ENCODE measurements around the gene CIITA. TPM values are rescaled to one million over a fixed set of nuclear protein-coding genes. Genes with fewer than 3 reads are reported as not detected.

Gene CIITA
- total and polyA plus RNA-seq, 4 experiments from 2014 or later: 0.08 to 1.6 (median 1.5) TPM

DNA sequence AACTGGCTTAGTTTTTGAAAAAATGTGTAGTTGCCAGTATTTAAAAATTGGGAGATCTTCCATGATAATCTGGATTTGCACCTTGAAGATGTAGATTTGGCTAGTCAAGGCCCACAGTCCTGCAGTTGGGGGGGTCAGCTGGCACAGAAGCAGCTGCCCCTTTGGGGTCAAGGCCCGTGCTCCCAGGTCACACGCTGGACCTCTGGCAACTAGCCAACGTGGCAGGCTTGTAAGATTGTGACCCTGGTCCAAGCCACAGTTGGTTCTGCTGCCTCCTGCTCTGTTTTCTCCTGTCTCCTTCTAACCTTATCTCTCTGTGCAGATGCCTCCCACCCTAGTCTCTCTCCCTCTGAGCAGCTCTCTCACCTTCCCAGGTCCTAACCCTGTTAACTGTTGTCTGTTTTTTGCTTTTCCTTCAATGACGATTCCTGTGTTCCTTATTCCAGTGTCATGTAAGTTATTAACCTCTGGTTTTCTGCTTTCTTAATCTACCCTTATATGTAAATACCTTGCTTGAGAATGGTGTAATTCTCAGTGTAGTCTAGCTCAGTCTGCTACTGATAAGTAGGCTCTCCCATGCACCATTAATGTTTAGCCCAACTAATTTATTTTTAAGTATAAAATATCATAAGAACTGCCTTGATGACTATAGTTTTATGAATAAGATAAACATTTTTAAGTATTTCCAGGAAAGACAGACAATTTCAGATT, 95.3 kb downstream of the CIITA start:
- H3K36me3 ChIP-seq (ENCODE audit: insufficient read depth, low read length): peaks cover 7% of the 10 kb centered on the region
- no peak for DNase-seq
- H3K27me3 ChIP-seq (ENCODE audit: insufficient read depth, low read length): no peaks in the 10 kb centered on the region
- H3K27me3 Mint-ChIP-seq: no peaks in the 10 kb centered on the region
- intact Hi-C loops (cut with micrococcal nuclease): no loop called here
- H3K4me1 Mint-ChIP-seq: peaks cover 11 to 20% (median 12%) of the 10 kb centered on the region in 4 donors
- no peak overlapping the region for H3K4me3 Mint-ChIP-seq
- H3K4me1 ChIP-seq (ENCODE audit: insufficient read depth, low read length): peaks cover 17% of the 10 kb centered on the region
- no peak overlapping the region for H3K27ac ChIP-seq (ENCODE audit: low read depth, low read length)
- H3K27ac Mint-ChIP-seq: peak overlapping the region in 2 of 7 donors; percentile 28 to 67
- H3K9me3 ChIP-seq (ENCODE audit: control insufficient read depth in 1 of 2, low read length in 2 of 2): no peaks in the 10 kb centered on the region
- ChIA-PET POLR2A (ENCODE audit: partially characterized antibody) (interaction anchor here (1.2 to 2.4 kb wide), 3 partner anchors 280 to 286 kb away, joined by 3 to 24 read pairs (median 3); partner anchors contain the start of gene SOCS1), CTCF (ENCODE audit: partially characterized antibody) (interaction anchor here (0.8 to 13.2 kb wide), 15 partner anchors 8 to 1096 kb away, joined by 3 to 197 read pairs (median 5); partner anchors contain the start of gene SOCS1)
- H3K4me3 ChIP-seq (ENCODE audit: low read length in 2 of 2): no peak overlapping the region
- peaks cover 32 to 38% of the 10 kb centered on the region in 2 donors for H3K36me3 Mint-ChIP-seq
- no peaks in the 10 kb centered on the region for H3K9me3 Mint-ChIP-seq

DNA sequence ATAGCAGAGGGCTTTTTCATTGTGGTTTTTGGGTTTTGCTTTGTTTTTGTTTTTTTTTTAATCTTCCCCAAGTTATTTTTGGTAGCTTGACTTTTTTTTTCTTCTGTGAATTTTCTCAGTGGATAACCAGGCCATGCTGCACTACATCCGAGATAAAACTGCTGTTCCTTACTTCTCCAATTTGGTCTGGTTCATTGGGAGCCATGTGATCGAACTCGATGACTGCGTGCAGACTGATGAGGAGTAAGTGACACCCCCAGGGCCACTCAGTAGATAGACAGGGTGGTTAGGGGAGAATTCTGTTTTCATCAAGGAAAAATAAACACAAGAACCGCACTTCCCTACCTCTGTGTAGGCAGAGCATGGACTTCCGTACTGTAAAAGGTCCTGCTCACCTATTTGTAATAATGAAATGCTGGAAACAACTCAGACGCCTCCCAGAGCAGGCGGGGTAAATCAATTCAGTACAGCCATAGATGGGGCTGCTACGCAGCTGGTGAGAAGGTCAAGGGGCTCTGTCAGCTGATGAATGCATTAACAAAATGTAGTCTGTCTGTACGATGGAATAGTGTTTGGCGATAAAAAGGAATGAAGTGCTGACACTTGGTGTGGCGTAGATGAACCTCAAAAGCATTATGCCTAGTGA, 95.9 kb downstream of the CIITA start:
- Mint-ChIP-seq H3K4me3 (no peak overlapping the region), H3K36me3 (peaks cover 38 to 42% of the 10 kb centered on the region in 2 donors), H3K27ac (peak overlapping the region in 1 of 7 donors; percentile 13), H3K4me1 (peaks cover 14 to 20% (median 16%) of the 10 kb centered on the region in 4 donors), H3K9me3 (no peaks in the 10 kb centered on the region), H3K27me3 (no peaks in the 10 kb centered on the region)
- ChIA-PET CTCF (ENCODE audit: partially characterized antibody) (interaction anchor here (0.8 to 13.2 kb wide), 11 partner anchors 9 to 434 kb away, joined by 3 to 197 read pairs (median 12); partner anchors contain the start of gene SOCS1), POLR2A (ENCODE audit: partially characterized antibody) (interaction anchor here (1.2 kb wide), 2 partner anchors 279 to 286 kb away, joined by 3 read pairs; no protein-coding TSS in a partner anchor)
- Histone ChIP-seq H3K4me3 (ENCODE audit: low read length in 2 of 2) (no peak overlapping the region), H3K36me3 (ENCODE audit: insufficient read depth, low read length) (peaks cover 7% of the 10 kb centered on the region), H3K4me1 (ENCODE audit: insufficient read depth, low read length) (peaks cover 22% of the 10 kb centered on the region), H3K9me3 (ENCODE audit: control insufficient read depth in 1 of 2, low read length in 2 of 2) (no peaks in the 10 kb centered on the region), H3K27ac (ENCODE audit: low read depth, low read length) (no peak overlapping the region), H3K27me3 (ENCODE audit: insufficient read depth, low read length) (no peaks in the 10 kb centered on the region)
- no peak for DNase-seq
- intact Hi-C loops (cut with micrococcal nuclease): no loop called here

DNA sequence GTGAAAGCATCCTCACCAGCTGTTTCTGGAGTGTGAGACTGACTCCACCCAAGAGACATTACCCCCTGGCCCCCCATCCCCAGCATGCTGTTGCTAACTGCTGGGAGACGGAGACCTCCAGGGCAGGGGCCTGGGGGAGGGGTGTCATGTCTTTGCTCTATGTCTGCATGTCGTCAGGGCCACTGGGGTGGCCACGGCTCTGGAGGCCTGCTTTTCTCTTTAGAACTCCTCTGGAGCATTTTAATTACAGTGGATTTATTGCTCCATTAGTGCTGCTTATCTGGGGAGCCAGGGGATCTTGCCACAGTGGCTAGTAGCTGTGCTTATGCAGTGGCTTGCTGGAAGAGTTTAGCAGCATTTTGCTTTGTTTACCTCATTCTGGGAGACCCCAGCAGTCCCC, 99.6 kb downstream of the CIITA start:
- Mint-ChIP-seq H3K4me1 (peaks cover 12 to 16% (median 14%) of the 10 kb centered on the region in 4 donors), H3K36me3 (peaks cover 37 to 50% of the 10 kb centered on the region in 2 donors), H3K27me3 (no peaks in the 10 kb centered on the region), H3K9me3 (no peaks in the 10 kb centered on the region), H3K27ac (no peak overlapping the region), H3K4me3 (no peak overlapping the region)
- CTCF ChIA-PET (ENCODE audit: partially characterized antibody): interaction anchor here (0.6 to 2.1 kb wide), 2 partner anchors 280 to 1469 kb away, joined by 3 to 6 read pairs; partner anchors contain the start of gene SOCS1
- H3K4me3 ChIP-seq (ENCODE audit: low read length in 2 of 2): no peak overlapping the region
- H3K27me3 ChIP-seq (ENCODE audit: insufficient read depth, low read length): no peaks in the 10 kb centered on the region
- H3K4me1 ChIP-seq (ENCODE audit: insufficient read depth, low read length): peaks cover 20% of the 10 kb centered on the region
- H3K27ac ChIP-seq (ENCODE audit: low read depth, low read length): no peak overlapping the region
- POLR2A ChIA-PET (ENCODE audit: partially characterized antibody): no interaction called here
- DNase-seq: no peak
- no peaks in the 10 kb centered on the region for H3K9me3 ChIP-seq (ENCODE audit: control insufficient read depth in 1 of 2, low read length in 2 of 2)
- H3K36me3 ChIP-seq (ENCODE audit: insufficient read depth, low read length): peaks cover 18% of the 10 kb centered on the region
- intact Hi-C loops (cut with micrococcal nuclease): no loop called here

DNA sequence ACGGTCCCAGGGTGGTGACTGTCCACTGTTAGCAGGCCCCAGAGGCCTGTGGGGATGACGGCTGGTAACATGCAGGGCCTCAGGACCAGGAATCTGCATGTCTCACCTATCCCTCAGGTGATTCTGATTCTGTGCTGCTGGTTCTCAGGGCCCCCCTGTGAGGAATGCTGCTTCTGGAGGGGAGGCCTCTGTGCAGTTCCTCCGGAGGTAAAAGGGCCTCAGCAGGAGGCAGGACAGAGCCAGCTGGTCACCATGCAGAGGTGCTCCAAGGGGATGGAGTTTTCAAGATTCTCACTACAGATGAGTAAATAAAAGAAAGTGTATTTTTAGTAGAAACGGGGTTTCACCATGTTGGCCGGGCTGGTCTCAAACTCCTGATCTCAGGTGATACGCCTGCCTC, 101.1 kb downstream of the CIITA start:
- ChIA-PET CTCF (ENCODE audit: partially characterized antibody) (no interaction called here), POLR2A (ENCODE audit: partially characterized antibody) (no interaction called here)
- Mint-ChIP-seq H3K27me3 (no peaks in the 10 kb centered on the region), H3K36me3 (peaks cover 32 to 44% of the 10 kb centered on the region in 2 donors), H3K4me1 (peaks cover 13 to 17% (median 14%) of the 10 kb centered on the region in 4 donors), H3K4me3 (no peak overlapping the region), H3K9me3 (peaks cover 0 to 3% (median 0%) of the 10 kb centered on the region in 8 donors), H3K27ac (no peak overlapping the region)
- H3K4me3 ChIP-seq (ENCODE audit: low read length in 2 of 2): no peak overlapping the region
- intact Hi-C loops (cut with micrococcal nuclease): no loop called here
- H3K4me1 ChIP-seq (ENCODE audit: insufficient read depth, low read length): peaks cover 15% of the 10 kb centered on the region
- H3K9me3 ChIP-seq (ENCODE audit: control insufficient read depth in 1 of 2, low read length in 2 of 2): no peaks in the 10 kb centered on the region
- peaks cover 18% of the 10 kb centered on the region for H3K36me3 ChIP-seq (ENCODE audit: insufficient read depth, low read length)
- no peak for DNase-seq
- H3K27ac ChIP-seq (ENCODE audit: low read depth, low read length): no peak overlapping the region
- no peaks in the 10 kb centered on the region for H3K27me3 ChIP-seq (ENCODE audit: insufficient read depth, low read length)

DNA sequence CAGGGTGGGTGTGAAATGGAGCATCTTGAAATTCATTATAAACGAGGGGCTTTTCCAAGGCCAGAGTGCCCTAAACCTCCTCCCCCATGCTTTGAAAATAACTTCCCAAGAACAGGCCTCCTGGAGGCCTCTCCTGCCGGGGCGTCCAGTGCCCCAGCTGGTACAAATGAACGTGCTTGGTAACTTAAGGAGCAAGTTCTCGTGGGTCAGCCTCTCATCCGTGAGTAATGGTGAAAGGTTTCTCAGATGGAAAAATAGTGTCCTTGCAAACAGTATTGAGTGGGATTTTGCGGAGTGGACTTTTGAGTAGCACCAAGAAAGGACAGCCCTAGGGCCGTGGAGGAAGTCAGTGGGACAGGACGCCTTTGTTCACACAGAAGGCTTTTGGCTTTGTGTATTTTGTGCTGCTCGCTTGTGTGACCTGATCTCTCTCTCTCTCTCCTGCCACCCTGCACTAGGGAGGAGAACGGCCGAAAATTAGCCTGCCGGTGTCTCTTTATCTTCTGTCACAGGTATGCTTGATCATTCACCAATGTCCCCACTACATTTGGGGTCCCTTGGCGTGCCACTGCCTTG, 102.0 kb downstream of the CIITA start:
- no peaks in the 10 kb centered on the region for H3K27me3 ChIP-seq (ENCODE audit: insufficient read depth, low read length)
- H3K27me3 Mint-ChIP-seq: no peaks in the 10 kb centered on the region
- H3K4me3 Mint-ChIP-seq: no peak overlapping the region
- peaks cover 28 to 41% of the 10 kb centered on the region in 2 donors for H3K36me3 Mint-ChIP-seq
- no peaks in the 10 kb centered on the region for H3K9me3 ChIP-seq (ENCODE audit: control insufficient read depth in 1 of 2, low read length in 2 of 2)
- peaks cover 18% of the 10 kb centered on the region for H3K36me3 ChIP-seq (ENCODE audit: insufficient read depth, low read length)
- CTCF ChIA-PET (ENCODE audit: partially characterized antibody): interaction anchor here (2.2 kb wide), 1 partner anchor 15 kb away, joined by 15 read pairs; no protein-coding TSS in a partner anchor
- POLR2A ChIA-PET (ENCODE audit: partially characterized antibody): interaction anchor here (0.6 to 1.4 kb wide), 3 partner anchors 127 to 277 kb away, joined by 3 to 4 read pairs (median 3); partner anchors contain the start of gene SOCS1
- no peak for DNase-seq
- peaks cover 15% of the 10 kb centered on the region for H3K4me1 ChIP-seq (ENCODE audit: insufficient read depth, low read length)
- intact Hi-C loops (cut with micrococcal nuclease): no loop called here
- no peak overlapping the region for H3K27ac ChIP-seq (ENCODE audit: low read depth, low read length)
- H3K9me3 Mint-ChIP-seq: peaks cover 0 to 3% (median 0%) of the 10 kb centered on the region in 8 donors
- H3K27ac Mint-ChIP-seq: peak overlapping the region in 2 of 7 donors; percentile 8 to 46
- H3K4me1 Mint-ChIP-seq: peaks cover 13 to 22% (median 16%) of the 10 kb centered on the region in 4 donors
- no peak overlapping the region for H3K4me3 ChIP-seq (ENCODE audit: low read length in 2 of 2)

DNA sequence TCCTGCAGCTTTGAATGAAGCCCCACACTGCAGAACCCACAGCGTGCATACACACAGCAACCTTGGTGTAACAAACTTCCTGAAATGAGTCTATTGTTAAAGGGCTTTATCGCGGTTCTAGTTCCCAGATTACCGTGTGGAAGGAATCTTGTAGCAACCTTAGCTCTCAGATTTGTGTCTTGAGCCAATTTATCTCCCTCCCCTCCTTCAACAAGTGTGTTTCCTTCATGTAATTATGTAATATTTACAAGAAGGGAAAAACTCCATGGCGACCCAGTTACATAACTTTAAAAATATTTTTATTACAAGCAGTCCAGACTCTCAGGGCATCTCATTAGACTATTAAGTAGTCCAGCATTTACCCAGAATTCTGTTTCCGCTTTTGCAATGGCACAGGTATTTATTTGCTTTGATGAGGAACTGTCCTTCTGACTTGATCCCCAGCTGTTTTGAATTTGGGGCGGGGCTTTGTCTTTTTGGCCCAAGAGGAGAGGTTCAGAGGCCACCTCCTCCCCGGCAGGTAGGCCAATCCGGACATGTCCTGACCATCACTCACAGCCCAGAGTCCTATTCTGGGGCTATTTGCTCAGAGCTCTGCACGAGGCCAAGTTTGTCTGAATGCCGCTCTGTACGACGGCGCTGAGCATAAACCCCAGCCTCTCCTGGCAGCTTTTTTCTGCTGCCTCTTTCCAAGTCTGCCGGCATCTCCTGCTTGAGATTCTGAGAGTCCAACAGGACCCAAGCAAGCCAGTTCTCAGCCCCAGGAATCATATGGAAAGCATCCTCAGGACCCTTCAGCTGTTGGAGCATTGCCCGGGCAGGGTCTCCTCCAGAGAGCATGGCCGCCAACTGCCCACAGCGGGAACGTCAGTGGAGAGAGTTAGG, 103.0 kb downstream of the CIITA start:
- intact Hi-C loops (cut with micrococcal nuclease): no loop called here
- H3K27ac Mint-ChIP-seq: no peak overlapping the region
- CTCF ChIA-PET (ENCODE audit: partially characterized antibody): interaction anchor here (0.7 to 2.2 kb wide), 7 partner anchors 9 to 552 kb away, joined by 3 to 15 read pairs (median 4); partner anchors contain the start of gene SOCS1

More for the DNA sequence above, 103.0 kb downstream of the CIITA start:
- Mint-ChIP-seq H3K4me3 (no peak overlapping the region), H3K27me3 (no peaks in the 10 kb centered on the region), H3K9me3 (peaks cover 0 to 3% (median 0%) of the 10 kb centered on the region in 8 donors), H3K4me1 (peaks cover 14 to 22% (median 19%) of the 10 kb centered on the region in 4 donors), H3K36me3 (peaks cover 27 to 42% of the 10 kb centered on the region in 2 donors)
- POLR2A ChIA-PET (ENCODE audit: partially characterized antibody): interaction anchor here (1.1 to 1.4 kb wide), 3 partner anchors 272 to 276 kb away, joined by 3 read pairs; partner anchors contain the start of gene SOCS1
- DNase-seq: no peak
- Histone ChIP-seq H3K9me3 (ENCODE audit: control insufficient read depth in 1 of 2, low read length in 2 of 2) (no peaks in the 10 kb centered on the region), H3K27me3 (ENCODE audit: insufficient read depth, low read length) (no peaks in the 10 kb centered on the region), H3K4me1 (ENCODE audit: insufficient read depth, low read length) (peaks cover 15% of the 10 kb centered on the region), H3K4me3 (ENCODE audit: low read length in 2 of 2) (no peak overlapping the region), H3K36me3 (ENCODE audit: insufficient read depth, low read length) (peaks cover 15% of the 10 kb centered on the region), H3K27ac (ENCODE audit: low read depth, low read length) (no peak overlapping the region)
